Thoracic aorta (tissue), 2 donors: ENCODE results near the gene RHBG. TPM values are rescaled to one million over a fixed set of nuclear protein-coding genes. Genes with fewer than 3 reads are reported as not detected.

Experiments used
- ATAC-seq: fragments of 150-250 bp; one replicate; pipeline ENCODE4 v1.8.0; 2017; ENCODE audit warnings: low read depth; ENCODE audit not compliant: insufficient number of reproducible peaks, low FRiP score
- DNase-seq: peaks from one replicate; pipeline ENCODE4 v3.0.0-alpha.2; 2020; ENCODE audit warnings: low spot score
- H3K27ac ChIP-seq, 2 donors: fragments of 200-600 bp; sonication (generic); 1 replicate in 1 of 2; 2 replicates in 1 of 2; pipeline ENCODE4 v1.5.1; 2016; ENCODE audit warnings: mild to moderate bottlenecking in 2 of 2, moderate library complexity in 2 of 2
- H3K27me3 ChIP-seq: fragments of 200-600 bp; sonication (generic); replicated peaks from 2 replicates; pipeline ENCODE4 v1.6.0; 2016; ENCODE audit warnings: mild to moderate bottlenecking; ENCODE audit not compliant: insufficient read depth
- H3K36me3 ChIP-seq: fragments of 200-600 bp; sonication (generic); one replicate; pipeline ENCODE4 v1.5.1; 2016
- H3K4me1 ChIP-seq, 2 donors: fragments of 200-600 bp; sonication (generic); 1 replicate in 1 of 2; 2 replicates in 1 of 2; pipeline versions ENCODE4 v1.5.1 to v1.6.0; 2016; ENCODE audit warnings: low read depth in 2 of 2, mild to moderate bottlenecking in 1 of 2; ENCODE audit not compliant: control insufficient read depth in 1 of 2
- H3K4me3 ChIP-seq: fragments of 200-600 bp; sonication (generic); 2 replicates; pipeline ENCODE4 v1.5.1; 2016; ENCODE audit warnings: mild to moderate bottlenecking
- H3K9me3 ChIP-seq: fragments of 200-600 bp; sonication (generic); 2 replicates; pipeline ENCODE4 v1.5.1; 2016
- CTCF ChIP-seq: fragments of 200-600 bp; sonication (generic); IDR thresholded peaks from one replicate; pipeline ENCODE4 v1.5.1; 2019; ENCODE audit warnings: antibody characterized with exemption
- total RNA-seq, 2 donors: library from RNA; depleted of rRNA; stranded (reverse); fragments of >200 nt; gene quantifications; one replicate each; pipeline versions ENCODE4 v1.1.0 to v1.2.3, GENCODE V29; 2016

Gene RHBG
- total RNA-seq, 2 donors from 2014 or later = not detected

GRCh38 chr1:156407760-156408159 is 38.7 kb downstream of the RHBG start:
- no peak for ATAC-seq
- no peak overlapping the region for H3K27ac ChIP-seq
- H3K4me1 ChIP-seq = no peaks in the 10 kb centered on the region
- no peaks in the 10 kb centered on the region for H3K36me3 ChIP-seq
- TF ChIP-seq CTCF = no peak
- H3K4me3 ChIP-seq = no peak overlapping the region
- no peaks in the 10 kb centered on the region for H3K27me3 ChIP-seq
- DNase-seq = no peak
- no peaks in the 10 kb centered on the region for H3K9me3 ChIP-seq

GRCh38 chr1:156409439-156409838 is 40.4 kb downstream of the RHBG start:
- Histone ChIP-seq H3K36me3 (no peaks in the 10 kb centered on the region), H3K9me3 (no peaks in the 10 kb centered on the region), H3K27me3 (peaks cover 1% of the 10 kb centered on the region), H3K27ac (no peak overlapping the region), H3K4me3 (no peak overlapping the region), H3K4me1 (no peaks in the 10 kb centered on the region)
- ATAC-seq (no peak), DNase-seq (no peak)
- TF ChIP-seq CTCF = no peak

GRCh38 chr1:156410238-156410637 is 41.2 kb downstream of the RHBG start:
- no peaks in the 10 kb centered on the region for H3K9me3 ChIP-seq
- ATAC-seq (no peak), DNase-seq (no peak)
- TF ChIP-seq CTCF = no peak
- no peak overlapping the region for H3K27ac ChIP-seq
- H3K4me1 ChIP-seq = no peaks in the 10 kb centered on the region
- H3K27me3 ChIP-seq = peaks cover 9% of the 10 kb centered on the region
- H3K4me3 ChIP-seq = no peak overlapping the region
- H3K36me3 ChIP-seq = no peaks in the 10 kb centered on the region

GRCh38 chr1:156410740-156411139 is 41.7 kb downstream of the RHBG start:
- no peak for TF ChIP-seq CTCF
- DNase-seq (no peak), ATAC-seq (no peak)
- H3K36me3 ChIP-seq = no peaks in the 10 kb centered on the region
- no peaks in the 10 kb centered on the region for H3K9me3 ChIP-seq
- no peaks in the 10 kb centered on the region for H3K4me1 ChIP-seq
- H3K27ac ChIP-seq = no peak overlapping the region
- H3K4me3 ChIP-seq = no peak overlapping the region
- H3K27me3 ChIP-seq = peaks cover 9% of the 10 kb centered on the region

- H3K27ac ChIP-seq = no peak overlapping the region
- no peak for DNase-seq
- no peaks in the 10 kb centered on the region for H3K36me3 ChIP-seq
- no peaks in the 10 kb centered on the region for H3K9me3 ChIP-seq
- no peak for ATAC-seq
- TF ChIP-seq CTCF = no peak
- peaks cover 9% of the 10 kb centered on the region for H3K27me3 ChIP-seq
- no peaks in the 10 kb centered on the region for H3K4me1 ChIP-seq
- H3K4me3 ChIP-seq = no peak overlapping the region
These were observed 43.8 kb downstream of the RHBG start for GRCh38 chr1:156412653-156413321.
